Neural progenitor cell (in vitro differentiated cells): ENCODE results near the gene ANTXR1. TPM values are rescaled to one million over a fixed set of nuclear protein-coding genes. Genes with fewer than 3 reads are reported as not detected.

Experiments
- DNase-seq: peaks from one replicate; pipeline ENCODE4 v3.0.0-alpha.2; 2016; ENCODE audit warnings: low spot score
- H2AFZ ChIP-seq: fragments of 200-600 bp; sonication (generic); replicated peaks from 2 replicates; pipeline ENCODE4 v1.6.1; 2016; ENCODE audit warnings: antibody characterized with exemption
- H3F3A ChIP-seq: fragments of 200-600 bp; sonication (generic); 2 replicates; pipeline ENCODE4 v1.6.1; 2016; ENCODE audit warnings: antibody characterized with exemption, low read depth
- H3K27ac ChIP-seq: fragments of 200-600 bp; sonication (generic); 2 replicates; pipeline ENCODE4 v1.5.1; 2016; ENCODE audit warnings: mild to moderate bottlenecking
- H3K27me3 ChIP-seq: fragments of 200-600 bp; sonication (generic); 2 replicates; pipeline ENCODE4 v1.6.1; 2016; ENCODE audit warnings: mild to moderate bottlenecking, moderate library complexity
- H3K36me3 ChIP-seq: fragments of 200-600 bp; sonication (generic); 2 replicates; pipeline ENCODE4 v1.5.1; 2016
- H3K4me1 ChIP-seq: fragments of 200-600 bp; sonication (generic); 2 replicates; pipeline ENCODE4 v1.6.1; 2016; ENCODE audit warnings: mixed run types
- H3K4me2 ChIP-seq: fragments of 200-600 bp; sonication (generic); 2 replicates; pipeline ENCODE4 v1.6.1; 2016
- H3K4me3 ChIP-seq: fragments of 200-600 bp; sonication (generic); 2 replicates; pipeline ENCODE4 v1.5.1; 2016
- H3K79me2 ChIP-seq: fragments of 200-600 bp; sonication (generic); 2 replicates; pipeline ENCODE4 v1.6.1; 2016; ENCODE audit warnings: low read depth
- H3K9ac ChIP-seq: fragments of 200-600 bp; sonication (generic); 2 replicates; pipeline ENCODE4 v1.6.1; 2016
- H3K9me3 ChIP-seq: fragments of 200-600 bp; sonication (generic); 2 replicates; pipeline ENCODE4 v1.5.1; 2016; ENCODE audit warnings: low read depth
- H4K20me1 ChIP-seq: fragments of 200-600 bp; sonication (generic); 2 replicates; pipeline ENCODE4 v1.6.1; 2016; ENCODE audit warnings: low read depth
- H3K27ac Mint-ChIP-seq: 3 replicates; pipeline ENCODE4 v1.8.0; 2021; ENCODE audit warnings: mixed read lengths
- H3K27me3 Mint-ChIP-seq: 2 replicates; pipeline ENCODE4 v1.8.0; 2022; ENCODE audit warnings: low read depth, mild to moderate bottlenecking, inconsistent platforms, moderate library complexity, mixed read lengths; ENCODE audit not compliant: insufficient read depth
- H3K36me3 Mint-ChIP-seq: 3 replicates; pipeline ENCODE4 v1.8.0; 2021; ENCODE audit warnings: mixed read lengths
- H3K4me1 Mint-ChIP-seq: 3 replicates; pipeline ENCODE4 v1.8.0; 2021; ENCODE audit warnings: mixed read lengths
- H3K4me3 Mint-ChIP-seq: 3 replicates; pipeline ENCODE4 v1.8.0; 2021; ENCODE audit warnings: mild to moderate bottlenecking, moderate library complexity, mixed read lengths
- H3K9me3 Mint-ChIP-seq: 3 replicates; pipeline ENCODE4 v1.8.0; 2020; ENCODE audit warnings: mixed read lengths
- EZH2 ChIP-seq: fragments of 200-600 bp; sonication (generic); IDR thresholded peaks from 2 replicates; pipeline ENCODE4 v1.6.1; 2017; ENCODE audit warnings: antibody characterized with exemption, mild to moderate bottlenecking, moderate library complexity
- EZH2phosphoT487 ChIP-seq: fragments of 200-600 bp; sonication (generic); IDR thresholded peaks from 2 replicates; pipeline ENCODE4 v1.6.1; 2017; ENCODE audit warnings: antibody characterized with exemption
- total RNA-seq: library from RNA; depleted of rRNA; stranded (reverse); fragments of >200 nt; gene quantifications from 2 replicates; pipeline ENCODE4 v1.2.3, GENCODE V29; 2015; ENCODE audit warnings: low replicate concordance
- TF ChIP-seq, protein P1 (sequence below): fragments of 200-600 bp; sonication (generic); IDR thresholded peaks from 2 replicates; pipeline ENCODE4 v1.5.1; 2017; ENCODE audit warnings: antibody characterized with exemption, mild to moderate bottlenecking

The ANTXR1 gene
- total RNA-seq, 1 donor from 2014 or later, result 6.7 TPM

- TF ChIP-seq EZH2, result no peak
- TF ChIP-seq, protein P1, sequence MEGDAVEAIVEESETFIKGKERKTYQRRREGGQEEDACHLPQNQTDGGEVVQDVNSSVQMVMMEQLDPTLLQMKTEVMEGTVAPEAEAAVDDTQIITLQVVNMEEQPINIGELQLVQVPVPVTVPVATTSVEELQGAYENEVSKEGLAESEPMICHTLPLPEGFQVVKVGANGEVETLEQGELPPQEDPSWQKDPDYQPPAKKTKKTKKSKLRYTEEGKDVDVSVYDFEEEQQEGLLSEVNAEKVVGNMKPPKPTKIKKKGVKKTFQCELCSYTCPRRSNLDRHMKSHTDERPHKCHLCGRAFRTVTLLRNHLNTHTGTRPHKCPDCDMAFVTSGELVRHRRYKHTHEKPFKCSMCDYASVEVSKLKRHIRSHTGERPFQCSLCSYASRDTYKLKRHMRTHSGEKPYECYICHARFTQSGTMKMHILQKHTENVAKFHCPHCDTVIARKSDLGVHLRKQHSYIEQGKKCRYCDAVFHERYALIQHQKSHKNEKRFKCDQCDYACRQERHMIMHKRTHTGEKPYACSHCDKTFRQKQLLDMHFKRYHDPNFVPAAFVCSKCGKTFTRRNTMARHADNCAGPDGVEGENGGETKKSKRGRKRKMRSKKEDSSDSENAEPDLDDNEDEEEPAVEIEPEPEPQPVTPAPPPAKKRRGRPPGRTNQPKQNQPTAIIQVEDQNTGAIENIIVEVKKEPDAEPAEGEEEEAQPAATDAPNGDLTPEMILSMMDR, result no peak
- no peak for TF ChIP-seq EZH2phosphoT487
- Histone ChIP-seq H2AFZ (no peak overlapping the region), H3K4me1 (no peaks in the 10 kb centered on the region), H3K79me2 (no peaks in the 10 kb centered on the region), H3K4me3 (no peak overlapping the region), H3K27ac (no peak overlapping the region), H3K9ac (no peak overlapping the region), H3K27me3 (no peaks in the 10 kb centered on the region), H3K9me3 (no peaks in the 10 kb centered on the region), H4K20me1 (no peaks in the 10 kb centered on the region), H3F3A (no peaks in the 10 kb centered on the region), H3K4me2 (no peak overlapping the region), H3K36me3 (no peaks in the 10 kb centered on the region)
- no peak for DNase-seq
- H3K27me3 Mint-ChIP-seq, result no peaks in the 10 kb centered on the region
- no peak overlapping the region for H3K4me3 Mint-ChIP-seq
- peak overlapping the region; percentile 14 for H3K27ac Mint-ChIP-seq
- H3K4me1 Mint-ChIP-seq, result no peaks in the 10 kb centered on the region
- no peaks in the 10 kb centered on the region for H3K36me3 Mint-ChIP-seq
- no peaks in the 10 kb centered on the region for H3K9me3 Mint-ChIP-seq
Observed at GRCh38 chr2:69287544-69287943, 274.6 kb downstream of the ANTXR1 start.

- Mint-ChIP-seq H3K4me3 (no peak overlapping the region), H3K4me1 (no peaks in the 10 kb centered on the region), H3K27ac (no peak overlapping the region), H3K9me3 (no peaks in the 10 kb centered on the region), H3K27me3 (no peaks in the 10 kb centered on the region), H3K36me3 (no peaks in the 10 kb centered on the region)
- no peak overlapping the region for H3K4me3 ChIP-seq
- H4K20me1 ChIP-seq, result no peaks in the 10 kb centered on the region
- H3K36me3 ChIP-seq, result no peaks in the 10 kb centered on the region
- no peak for DNase-seq
- no peak overlapping the region for H3K4me2 ChIP-seq
- H2AFZ ChIP-seq, result no peak overlapping the region
- no peaks in the 10 kb centered on the region for H3K9me3 ChIP-seq
- no peak overlapping the region for H3K27ac ChIP-seq
- no peaks in the 10 kb centered on the region for H3K79me2 ChIP-seq
- no peaks in the 10 kb centered on the region for H3K27me3 ChIP-seq
- no peaks in the 10 kb centered on the region for H3F3A ChIP-seq
- no peaks in the 10 kb centered on the region for H3K4me1 ChIP-seq
- H3K9ac ChIP-seq, result no peak overlapping the region
- TF ChIP-seq EZH2phosphoT487, result no peak
- TF ChIP-seq, protein P1, result no peak
- TF ChIP-seq EZH2, result no peak
Observed at GRCh38 chr2:69288429-69288828, 275.4 kb downstream of the ANTXR1 start.

DNA sequence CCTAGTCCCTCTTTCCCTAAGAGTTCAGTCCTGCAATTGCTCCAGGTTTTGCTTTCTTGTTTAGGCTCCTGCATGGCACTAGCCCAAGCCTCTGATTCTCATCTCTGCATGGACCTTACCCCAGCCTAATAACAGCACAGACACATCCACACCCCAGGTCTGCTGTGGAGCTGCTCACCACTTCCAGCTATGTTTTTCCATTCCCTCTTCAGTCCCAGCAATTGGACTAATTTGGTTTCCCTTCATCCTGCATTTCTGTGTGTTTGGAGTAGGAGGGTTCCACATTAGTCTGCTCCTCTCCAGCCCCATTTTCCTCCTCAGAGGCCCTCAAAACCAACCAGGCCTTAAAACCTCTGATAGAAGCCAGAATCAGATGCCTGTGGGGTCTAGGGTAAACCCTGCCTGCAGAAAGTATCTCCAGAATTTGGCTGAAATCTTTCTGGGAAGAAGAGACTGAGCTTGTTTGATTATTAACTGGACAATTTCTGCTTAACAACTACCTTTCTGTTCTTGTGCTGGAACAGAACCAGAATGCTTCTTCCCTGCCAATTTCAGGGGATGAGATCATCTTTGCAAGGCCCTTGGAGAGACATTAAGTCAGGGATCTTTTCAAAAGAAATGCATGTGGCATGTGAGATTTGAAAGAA lies 278.1 kb downstream of the ANTXR1 start:
- H2AFZ ChIP-seq, result peak overlapping the region; percentile 24
- H3K36me3 Mint-ChIP-seq, result no peaks in the 10 kb centered on the region

GRCh38 chr2:69291721-69292120 lies 278.7 kb downstream of the ANTXR1 start:
- Mint-ChIP-seq H3K27ac (no peak overlapping the region), H3K36me3 (no peaks in the 10 kb centered on the region), H3K27me3 (no peaks in the 10 kb centered on the region), H3K4me1 (no peaks in the 10 kb centered on the region), H3K9me3 (no peaks in the 10 kb centered on the region), H3K4me3 (no peak overlapping the region)
- Histone ChIP-seq H3K4me3 (no peak overlapping the region), H3F3A (no peaks in the 10 kb centered on the region), H2AFZ (no peak overlapping the region), H3K36me3 (no peaks in the 10 kb centered on the region), H3K4me2 (no peak overlapping the region), H3K27ac (no peak overlapping the region), H3K79me2 (no peaks in the 10 kb centered on the region), H3K4me1 (no peaks in the 10 kb centered on the region), H3K9me3 (no peaks in the 10 kb centered on the region), H3K9ac (no peak overlapping the region), H4K20me1 (no peaks in the 10 kb centered on the region), H3K27me3 (no peaks in the 10 kb centered on the region)
- no peak for DNase-seq
- TF ChIP-seq EZH2phosphoT487, result no peak
- TF ChIP-seq EZH2, result no peak
- TF ChIP-seq, protein P1, result no peak

More for the DNA sequence above, 278.1 kb downstream of the ANTXR1 start:
- Histone ChIP-seq H3K4me2 (no peak overlapping the region), H3K27me3 (no peaks in the 10 kb centered on the region), H3K9me3 (no peaks in the 10 kb centered on the region), H3K4me1 (no peaks in the 10 kb centered on the region), H3K9ac (no peak overlapping the region), H3K27ac (no peak overlapping the region), H3K4me3 (no peak overlapping the region), H3F3A (no peaks in the 10 kb centered on the region), H3K79me2 (no peaks in the 10 kb centered on the region), H4K20me1 (no peaks in the 10 kb centered on the region), H3K36me3 (no peaks in the 10 kb centered on the region)
- Mint-ChIP-seq H3K4me1 (no peaks in the 10 kb centered on the region), H3K27me3 (no peaks in the 10 kb centered on the region), H3K9me3 (no peaks in the 10 kb centered on the region), H3K27ac (no peak overlapping the region), H3K4me3 (no peak overlapping the region)
- TF ChIP-seq EZH2phosphoT487, result no peak
- DNase-seq, result no peak
